ENCODE data around the gene C12orf43.

DNA sequence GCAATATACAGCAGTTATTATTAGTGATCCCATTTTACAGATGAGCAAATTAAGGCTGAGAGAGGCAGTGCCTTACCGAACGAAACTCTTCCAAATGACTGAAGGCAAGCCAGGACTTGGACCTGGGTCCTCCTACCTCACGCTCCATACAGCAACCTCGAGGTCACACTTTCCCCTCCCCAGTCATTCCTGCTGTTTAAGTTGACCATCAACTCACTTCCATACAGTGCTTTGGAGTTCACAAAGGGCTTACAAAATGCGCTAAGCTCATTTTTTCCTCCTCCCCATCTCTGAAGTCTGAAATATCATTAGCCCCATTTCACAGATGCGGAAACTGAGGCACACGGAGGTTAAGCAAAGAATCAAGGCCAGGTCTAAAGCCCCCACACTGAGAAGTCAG is 33.6 kb downstream of the C12orf43 start:
- TF ChIP-seq, protein P1, sequence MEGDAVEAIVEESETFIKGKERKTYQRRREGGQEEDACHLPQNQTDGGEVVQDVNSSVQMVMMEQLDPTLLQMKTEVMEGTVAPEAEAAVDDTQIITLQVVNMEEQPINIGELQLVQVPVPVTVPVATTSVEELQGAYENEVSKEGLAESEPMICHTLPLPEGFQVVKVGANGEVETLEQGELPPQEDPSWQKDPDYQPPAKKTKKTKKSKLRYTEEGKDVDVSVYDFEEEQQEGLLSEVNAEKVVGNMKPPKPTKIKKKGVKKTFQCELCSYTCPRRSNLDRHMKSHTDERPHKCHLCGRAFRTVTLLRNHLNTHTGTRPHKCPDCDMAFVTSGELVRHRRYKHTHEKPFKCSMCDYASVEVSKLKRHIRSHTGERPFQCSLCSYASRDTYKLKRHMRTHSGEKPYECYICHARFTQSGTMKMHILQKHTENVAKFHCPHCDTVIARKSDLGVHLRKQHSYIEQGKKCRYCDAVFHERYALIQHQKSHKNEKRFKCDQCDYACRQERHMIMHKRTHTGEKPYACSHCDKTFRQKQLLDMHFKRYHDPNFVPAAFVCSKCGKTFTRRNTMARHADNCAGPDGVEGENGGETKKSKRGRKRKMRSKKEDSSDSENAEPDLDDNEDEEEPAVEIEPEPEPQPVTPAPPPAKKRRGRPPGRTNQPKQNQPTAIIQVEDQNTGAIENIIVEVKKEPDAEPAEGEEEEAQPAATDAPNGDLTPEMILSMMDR (IDR thresholded peaks at IDR 0.05; ENCODE audit: low read depth, low read length, poor library complexity, severe bottlenecking): no peak
- no peak for TF ChIP-seq EZH2phosphoT487 (IDR thresholded peaks at IDR 0.05; ENCODE audit: borderline replicate concordance, low read length)

All from DOHH2 (cell line).